Stimulated activated CD8-positive, alpha-beta memory T cell treated with anti-CD3 and anti-CD28 coated beads, Interleukin-4, amount 100 ng/mL, for 48 hours (primary cell): ENCODE data around the gene NCKAP5.
"Not testable (repeated sequence)": the region's sequence is repeated elsewhere in the genome, so short reads cannot be mapped to it uniquely, and the experiment has no call there.

Source experiments
- DNase-seq: peaks from one replicate; pipeline ENCODE4 v3.0.0-alpha.2; 2020

Gene NCKAP5

GRCh38 chr2:133252780-133253355 lies 315.4 kb downstream of the NCKAP5 start:
- DNase-seq, result no peak

DNA sequence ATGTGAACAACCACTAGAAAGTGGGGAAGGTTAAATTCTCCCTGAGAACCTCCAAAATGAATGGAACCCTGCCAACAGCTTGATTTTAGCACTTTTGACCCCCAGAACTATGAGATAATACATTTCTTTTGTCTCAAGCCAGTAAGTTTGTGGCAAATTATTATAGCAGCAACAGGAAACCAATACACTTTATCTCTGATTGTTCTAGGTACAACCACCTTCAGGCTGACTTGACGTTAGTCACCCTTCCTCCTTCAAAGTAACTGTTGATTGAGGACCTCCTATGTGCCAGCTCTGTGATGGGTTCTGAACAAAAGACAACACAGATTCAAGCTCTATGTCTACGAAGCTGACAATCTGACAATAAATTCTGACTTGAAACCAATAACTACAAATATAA lies 318.9 kb downstream of the NCKAP5 start:
- no peak for DNase-seq

DNA sequence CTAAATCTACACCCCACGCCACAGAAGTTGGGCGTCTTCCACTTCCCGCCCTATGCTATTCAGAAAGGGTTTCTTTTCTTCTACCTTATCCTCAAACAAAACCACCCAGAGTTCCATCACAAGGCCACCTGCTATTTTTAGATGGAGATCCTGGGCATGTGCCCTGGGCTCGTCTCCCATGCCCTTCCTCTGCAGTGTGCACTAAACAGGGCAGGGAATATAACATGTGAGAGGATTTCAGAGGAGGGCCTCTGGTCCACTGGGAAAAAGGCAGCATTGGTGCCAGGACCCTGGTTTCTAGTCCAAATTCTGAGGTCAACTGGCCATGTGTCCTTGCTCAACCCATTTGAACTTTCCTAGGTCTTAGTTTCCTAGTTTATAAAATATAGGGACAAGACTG lies 320.0 kb downstream of the NCKAP5 start:
- no peak for DNase-seq

DNA sequence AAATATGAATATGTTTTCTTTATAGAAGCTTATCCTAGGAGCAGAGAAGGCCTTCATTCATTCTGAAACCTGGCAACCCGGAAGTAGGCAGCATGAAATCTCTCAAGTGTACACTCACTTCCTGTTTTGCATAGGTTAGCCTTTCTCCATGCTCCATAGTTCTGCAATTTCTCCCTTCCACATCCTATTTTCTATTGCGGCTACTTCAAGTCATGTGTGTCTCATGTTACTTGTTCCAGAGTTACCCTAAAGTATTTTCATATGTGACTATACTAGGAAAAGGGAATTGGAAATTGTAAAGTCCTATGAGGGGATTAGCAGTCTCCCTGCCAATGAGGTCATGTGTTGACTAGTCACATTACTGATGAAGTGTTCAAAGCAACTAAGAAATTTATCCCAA lies 320.6 kb downstream of the NCKAP5 start:
- DNase-seq, result no peak

- no peak for DNase-seq
Observed at GRCh38 chr2:133241224-133241571, 327.1 kb downstream of the NCKAP5 start.

DNA sequence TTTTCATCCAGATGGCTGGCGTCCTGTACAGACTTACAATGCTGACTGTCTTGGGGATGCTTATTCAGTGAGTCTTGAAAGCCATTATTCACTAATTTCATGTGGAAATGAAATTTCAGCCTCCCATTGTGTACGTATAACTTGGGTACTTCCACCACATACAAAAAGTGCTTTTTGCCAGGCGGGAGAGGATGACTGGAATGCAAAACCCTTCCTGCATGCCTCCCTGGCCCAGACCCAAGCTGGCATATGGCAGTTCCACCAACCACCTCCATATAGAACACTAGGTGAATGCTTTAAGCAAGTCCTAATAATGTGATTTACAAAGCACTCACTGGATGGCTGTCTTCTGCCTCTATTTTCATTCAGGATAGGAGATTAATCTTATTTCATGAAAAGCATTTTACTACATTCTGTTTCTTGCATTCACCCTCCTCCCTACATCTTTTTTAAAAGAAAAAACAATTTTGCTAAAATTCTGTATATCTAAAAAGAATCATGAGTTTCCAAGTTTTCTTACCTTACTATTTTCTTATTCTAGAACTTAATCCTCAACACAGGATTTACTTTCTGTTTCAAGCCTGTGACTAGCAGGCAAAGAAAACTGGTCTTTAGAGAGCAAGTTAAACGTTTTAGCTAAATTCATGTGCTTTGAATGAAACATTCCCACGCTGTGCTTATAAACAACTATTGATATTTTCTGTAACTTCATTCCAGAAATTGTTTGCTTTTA lies 327.6 kb downstream of the NCKAP5 start:
- no peak for DNase-seq

GRCh38 chr2:133235968-133236367 lies 332.3 kb downstream of the NCKAP5 start:
- DNase-seq, result no peak

GRCh38 chr2:133232556-133232955 lies 335.7 kb downstream of the NCKAP5 start:
- DNase-seq, result no peak

DNA sequence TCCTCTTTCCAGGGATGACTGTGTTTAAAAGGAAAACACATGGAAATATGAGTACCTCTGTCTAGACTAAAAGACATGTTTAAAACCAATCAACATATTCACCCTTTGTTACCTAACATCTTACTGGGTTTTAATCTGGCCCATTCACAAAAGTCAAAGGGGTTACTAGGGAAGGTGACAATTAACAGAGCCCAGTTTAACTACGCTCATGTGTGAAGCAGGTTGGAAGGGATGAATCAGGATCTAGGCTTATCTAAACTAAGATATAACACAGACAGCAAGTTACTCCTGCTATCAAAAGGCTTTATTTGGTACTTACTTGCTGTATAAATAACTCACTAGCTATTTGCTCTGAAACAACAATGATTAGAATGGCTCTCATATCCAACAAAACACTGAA lies 337.0 kb downstream of the NCKAP5 start:
- no peak for DNase-seq

DNA sequence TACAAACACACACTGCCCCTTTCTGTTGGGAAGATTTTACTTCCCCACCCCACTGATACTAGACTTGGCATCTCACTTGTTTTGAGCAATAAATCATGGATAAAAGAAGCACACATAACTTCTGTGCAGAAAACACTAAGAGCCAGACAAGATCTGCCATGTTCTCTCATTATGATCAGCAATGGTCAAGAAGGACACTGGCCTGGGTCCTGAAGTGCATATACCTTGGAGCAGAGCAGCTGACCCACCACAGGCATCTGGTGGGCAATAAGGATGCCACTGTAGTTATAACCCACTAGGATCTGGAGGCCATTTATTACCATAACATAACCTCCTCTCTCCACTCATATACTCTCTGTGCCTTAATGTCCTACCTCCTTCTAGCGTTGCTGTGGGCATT lies 338.3 kb downstream of the NCKAP5 start:
- DNase-seq, result no peak

DNA sequence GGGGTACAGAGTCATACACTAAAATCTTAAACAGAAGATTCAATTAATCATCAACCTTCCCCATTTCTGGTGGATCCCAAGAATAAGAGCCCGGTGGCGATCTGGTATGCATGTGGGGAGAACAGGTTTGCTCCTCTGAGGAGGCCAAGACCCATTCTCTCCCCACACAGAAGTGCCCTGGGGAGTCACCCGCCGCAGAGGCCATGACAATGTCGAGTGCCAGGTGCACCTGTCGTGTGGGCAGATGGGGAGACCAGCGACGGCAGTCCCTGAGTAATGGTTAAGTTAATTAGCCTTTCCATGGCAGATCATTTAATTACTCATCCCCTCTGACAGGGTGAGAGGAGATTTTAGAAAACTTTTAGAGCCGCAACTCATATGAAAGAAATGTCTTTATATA lies 345.0 kb downstream of the NCKAP5 start:
- DNase-seq, result no peak

GRCh38 chr2:133221398-133221797 lies 346.9 kb downstream of the NCKAP5 start:
- no peak for DNase-seq

DNA sequence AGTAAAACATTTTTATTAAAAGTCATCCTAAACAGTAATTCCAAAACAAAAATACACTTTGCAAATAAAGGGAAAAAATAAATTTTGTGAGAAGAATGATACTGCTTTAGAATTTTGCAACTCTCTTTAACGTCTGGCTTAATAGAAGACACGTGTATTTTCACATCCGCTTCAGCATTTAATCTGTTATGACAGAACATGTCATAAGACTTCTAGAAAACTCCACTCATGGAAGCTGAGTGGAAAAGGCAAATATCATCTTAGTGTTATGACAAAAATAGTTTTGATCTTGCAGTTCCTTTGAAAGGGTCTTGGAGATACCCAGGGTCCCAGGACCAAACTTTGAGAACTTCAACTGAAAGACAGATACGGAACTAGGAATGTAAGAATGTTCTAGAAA lies 350.1 kb downstream of the NCKAP5 start:
- DNase-seq, result no peak

GRCh38 chr2:133215477-133215876 lies 352.8 kb downstream of the NCKAP5 start:
- DNase-seq, result no peak

DNA sequence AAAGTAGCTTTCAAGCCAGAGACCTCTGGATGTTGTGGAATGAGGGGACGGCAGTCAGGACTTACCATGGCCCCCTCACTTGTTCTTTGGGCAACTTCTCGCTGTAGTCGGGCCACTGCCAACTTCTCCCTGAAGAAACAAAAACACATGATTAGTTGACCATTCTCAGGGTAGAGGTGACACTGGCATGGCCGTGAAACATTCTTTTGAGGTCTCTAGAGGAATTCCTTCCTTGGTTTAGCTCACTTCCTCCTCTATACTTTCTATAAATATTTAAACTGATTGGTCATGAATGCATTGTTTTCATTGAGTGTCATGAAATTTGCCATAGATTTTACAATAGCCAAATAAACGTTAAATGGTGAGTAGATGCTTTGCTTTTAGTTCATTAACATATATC lies 354.6 kb downstream of the NCKAP5 start:
- DNase-seq, result no peak

DNA sequence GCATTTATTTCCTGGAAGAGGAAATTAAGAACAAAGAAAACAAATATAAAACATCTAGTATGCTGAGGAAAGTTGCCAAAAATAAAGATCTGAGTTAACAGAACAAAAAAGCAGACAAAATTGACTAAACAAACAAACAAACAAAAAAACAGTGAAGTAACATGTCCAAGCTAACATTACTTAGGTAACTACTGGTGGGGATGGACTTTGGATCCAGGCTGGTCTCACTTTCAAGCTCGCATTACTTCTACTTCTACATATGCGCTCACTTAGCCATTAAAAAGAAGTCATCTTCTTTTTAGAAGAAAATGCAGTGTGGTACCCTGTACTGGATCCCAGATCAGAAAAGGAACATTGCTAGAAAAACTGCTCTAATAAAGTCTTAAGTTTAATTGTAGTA lies 358.9 kb downstream of the NCKAP5 start:
- no peak for DNase-seq

DNA sequence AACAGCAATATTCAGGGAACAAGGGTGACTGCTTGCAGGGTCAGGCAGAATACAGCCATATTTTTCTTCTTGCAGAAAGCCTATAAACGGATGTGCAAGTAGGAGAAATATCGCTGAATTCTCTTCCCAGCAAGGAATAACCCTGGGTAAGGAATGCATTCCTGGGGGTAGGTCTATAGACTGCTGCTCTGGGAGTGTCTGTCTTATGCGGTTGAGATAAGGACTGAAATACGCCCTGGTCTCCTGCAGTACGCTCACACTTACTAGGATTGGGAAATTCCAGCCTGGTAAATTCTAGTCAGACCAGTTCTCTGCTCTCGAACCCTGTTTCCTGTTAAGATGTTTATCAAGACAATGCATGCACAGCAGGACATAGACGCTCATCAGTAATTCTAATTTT lies 361.6 kb downstream of the NCKAP5 start:
- DNase-seq, result not testable (repeated sequence)

GRCh38 chr2:133204421-133204820 lies 363.8 kb downstream of the NCKAP5 start:
- DNase-seq, result no peak

DNA sequence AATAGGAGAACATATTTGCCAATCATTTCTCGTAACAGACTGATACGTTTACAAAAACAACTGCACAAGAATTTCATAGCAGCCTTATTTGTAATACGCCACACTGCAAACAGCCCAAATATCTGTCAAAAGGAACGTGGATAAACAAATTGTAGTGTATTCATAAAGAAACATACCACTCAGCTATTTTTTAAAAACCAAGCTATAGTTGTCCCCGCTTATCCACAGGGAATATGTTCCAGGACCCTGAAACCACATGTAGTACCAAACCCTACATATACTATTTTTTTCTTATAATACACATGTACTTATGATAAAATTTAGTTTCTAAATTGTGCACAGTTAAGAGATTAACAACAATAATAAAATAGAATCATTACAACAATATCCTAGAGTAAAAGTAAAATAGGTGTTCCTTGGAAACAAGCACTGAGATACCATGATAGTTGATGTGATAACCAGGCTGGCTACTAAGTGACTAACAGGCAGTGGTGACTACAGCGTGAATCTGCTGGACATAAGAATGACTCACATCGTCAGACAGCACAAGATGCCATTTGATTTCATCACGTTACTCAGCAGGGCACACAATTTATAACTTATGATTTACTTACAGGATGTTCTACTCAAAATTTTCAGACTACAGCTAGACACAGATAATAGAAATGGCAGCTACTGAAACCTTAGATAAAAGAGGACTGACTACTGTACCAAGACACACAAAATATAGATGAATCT lies 367.4 kb downstream of the NCKAP5 start:
- no peak for DNase-seq

GRCh38 chr2:133198678-133199077 lies 369.6 kb downstream of the NCKAP5 start:
- no peak for DNase-seq

- no peak for DNase-seq
Observed at GRCh38 chr2:133197156-133197555, 371.1 kb downstream of the NCKAP5 start.

- DNase-seq, result no peak
Observed at GRCh38 chr2:133194777-133195335, 373.4 kb downstream of the NCKAP5 start.

GRCh38 chr2:133194362-133194655 lies 374.0 kb downstream of the NCKAP5 start:
- no peak for DNase-seq
